Large intestine (tissue), 3 donors: ENCODE measurements around the gene PATL1. TPM values are rescaled to one million over a fixed set of nuclear protein-coding genes. Genes with fewer than 3 reads are reported as not detected.

Experiments
- DNase-seq, 2 donors: peaks; one replicate each; pipeline versions ENCODE4 v3.0.0 to v3.0.0-alpha.2; 2013
- H3K27ac ChIP-seq: one replicate; pipeline ENCODE4 v1.5.1; 2013; ENCODE audit warnings: low read length
- H3K27me3 ChIP-seq: 2 replicates; pipeline ENCODE4 v1.6.1; 2013; ENCODE audit warnings: low read length; ENCODE audit not compliant: control insufficient read depth, insufficient read depth
- H3K36me3 ChIP-seq: 2 replicates; pipeline ENCODE4 v1.6.1; 2013; ENCODE audit warnings: low read length; ENCODE audit not compliant: control insufficient read depth, insufficient read depth
- H3K4me1 ChIP-seq: one replicate; pipeline ENCODE4 v1.6.1; 2013; ENCODE audit warnings: low read length; ENCODE audit not compliant: control insufficient read depth, insufficient read depth
- H3K4me3 ChIP-seq: one replicate; pipeline ENCODE4 v1.5.1; 2013; ENCODE audit warnings: low read length
- H3K9me3 ChIP-seq: one replicate; pipeline ENCODE4 v1.6.1; 2013; ENCODE audit warnings: mild to moderate bottlenecking, low read depth, low read length, moderate library complexity; ENCODE audit not compliant: control insufficient read depth
- WGBS: methylation state at CpG from one replicate; pipeline ENCODE4 v1.1.5; 2013; ENCODE audit warnings: low lambda C conversion rate; ENCODE audit not compliant: insufficient coverage; 5-methylcytosine and 5-hydroxymethylcytosine counted together
- polyA plus RNA-seq: library from polyadenylated mRNA; unstranded; fragments of 120-200 nt; gene quantifications from one replicate; pipeline ENCODE4 v1.2.1, GENCODE V29; 2013

The PATL1 gene
- polyA plus RNA-seq, 1 donor: 38.0 TPM

DNA sequence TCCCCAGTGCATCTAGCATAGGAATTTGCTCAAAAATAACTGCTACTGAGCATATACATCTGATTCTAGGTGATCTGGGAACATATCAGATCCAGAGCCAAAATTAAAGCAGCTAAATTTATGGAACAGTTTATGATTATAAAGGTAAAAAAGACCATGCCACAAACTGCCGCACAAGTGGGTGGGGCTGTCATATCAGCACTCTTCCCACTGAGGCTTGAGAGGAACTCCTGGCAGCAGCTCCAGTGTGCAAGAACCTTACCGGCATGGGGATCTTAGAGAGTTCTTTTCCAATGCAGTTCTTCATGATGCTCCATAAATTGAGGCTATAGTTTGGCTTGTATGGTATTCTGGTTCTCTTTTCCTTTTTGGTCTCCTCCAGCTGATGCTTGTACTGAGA is 68.6 kb downstream of the PATL1 start:
- Histone ChIP-seq H3K36me3 (peaks cover 89% of the 10 kb centered on the region), H3K4me1 (no peaks in the 10 kb centered on the region), H3K27me3 (no peaks in the 10 kb centered on the region), H3K9me3 (no peaks in the 10 kb centered on the region), H3K27ac (no peak overlapping the region), H3K4me3 (no peak overlapping the region)
- no peak for DNase-seq
- WGBS: no CpG with 5 or more reads among the region's 2 CpGs

GRCh38 chr11:59598961-59599360 is 69.9 kb downstream of the PATL1 start:
- no peak for DNase-seq
- Histone ChIP-seq H3K27ac (no peak overlapping the region), H3K4me1 (no peaks in the 10 kb centered on the region), H3K27me3 (no peaks in the 10 kb centered on the region), H3K36me3 (peaks cover 90% of the 10 kb centered on the region), H3K4me3 (no peak overlapping the region), H3K9me3 (no peaks in the 10 kb centered on the region)
- no CpG with 5 or more reads among the region's 1 CpG for WGBS

Other genes starting within 250 kb of the PATL1 start
- gene OR5A2, start 242.6 kb downstream of the PATL1 start, polyA plus RNA-seq: not detected
- gene OR5A1, start 232.6 kb downstream of the PATL1 start, polyA plus RNA-seq: under 0.01 TPM
- not detected for gene OR4D6, start 212.1 kb downstream of the PATL1 start, polyA plus RNA-seq
- gene OR4D10, start 195.7 kb downstream of the PATL1 start, polyA plus RNA-seq: not detected
- gene OR4D11, start 165.5 kb downstream of the PATL1 start, polyA plus RNA-seq: not detected
- gene OR4D9, start 157.5 kb downstream of the PATL1 start, polyA plus RNA-seq: not detected
- gene OSBP, start 53.3 kb downstream of the PATL1 start, polyA plus RNA-seq: 45.0 TPM
- not detected for gene OR10V1, start 44.8 kb upstream of the PATL1 start, polyA plus RNA-seq
- 89.2 TPM for gene STX3, start 86.3 kb upstream of the PATL1 start, polyA plus RNA-seq
- gene MRPL16, start 141.7 kb upstream of the PATL1 start, polyA plus RNA-seq: 52.4 TPM
- 0.52 TPM for gene CBLIF, start 176.5 kb upstream of the PATL1 start, polyA plus RNA-seq
- gene TCN1, start 197.4 kb upstream of the PATL1 start, polyA plus RNA-seq: 0.37 TPM
- not detected for gene OOSP3, start 209.7 kb upstream of the PATL1 start, polyA plus RNA-seq